Gastroesophageal sphincter (tissue), 3 donors: Measurements from ENCODE around the gene CCDC88C.

ENCODE experiments used
- EP300 ChIP-seq: sonication (generic); formaldehyde crosslinking; IDR thresholded peaks from one replicate; pipeline ENCODE4 v1.6.1; 2017; ENCODE audit warnings: antibody characterized with exemption, mild to moderate bottlenecking
- POLR2A ChIP-seq, 2 donors: fragments of 450-650 bp; IDR thresholded peaks; one replicate each; pipeline ENCODE4 v1.6.1; 2017; ENCODE audit warnings: antibody characterized with exemption in 2 of 2, mild to moderate bottlenecking in 2 of 2, moderate library complexity in 1 of 2
- POLR2AphosphoS5 ChIP-seq: sonication (generic); formaldehyde crosslinking; IDR thresholded peaks from one replicate; pipeline ENCODE4 v1.6.1; 2017; ENCODE audit warnings: antibody characterized with exemption
- TF ChIP-seq, protein P1 (sequence below), 4 experiments: fragments of 200-600 bp in 2 of 4; fragments of 450-650 bp in 2 of 4; sonication (generic) in 1 of 4; IDR thresholded peaks; one replicate each; pipeline ENCODE4 v1.5.1; 2017 to 2019; ENCODE audit warnings: antibody characterized with exemption in 4 of 4, mild to moderate bottlenecking in 2 of 4, moderate library complexity in 2 of 4

DNA sequence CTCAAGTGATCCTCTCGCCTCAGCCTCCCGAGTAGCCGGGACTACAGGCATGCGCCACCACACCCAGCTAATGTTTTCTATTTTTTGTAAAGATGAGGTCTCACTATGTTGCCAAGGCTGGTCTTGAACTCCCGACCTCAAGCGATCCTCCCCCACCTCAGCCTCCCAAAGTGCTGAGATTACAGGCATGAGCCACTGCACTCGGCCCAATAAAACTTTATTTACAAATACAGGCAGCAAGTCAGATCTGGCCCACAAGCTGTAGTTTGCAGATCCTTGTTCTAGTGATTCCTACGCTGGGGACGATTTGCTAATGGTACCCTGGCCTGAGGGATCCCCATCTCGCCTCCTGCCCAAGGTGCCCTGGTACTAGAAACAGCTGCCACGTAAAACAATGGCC lies 74.6 kb downstream of the CCDC88C start:
- TF ChIP-seq POLR2A (IDR thresholded peaks at IDR 0.05) (no peak), POLR2AphosphoS5 (no peak), EP300 (no peak)
- TF ChIP-seq, protein P1, sequence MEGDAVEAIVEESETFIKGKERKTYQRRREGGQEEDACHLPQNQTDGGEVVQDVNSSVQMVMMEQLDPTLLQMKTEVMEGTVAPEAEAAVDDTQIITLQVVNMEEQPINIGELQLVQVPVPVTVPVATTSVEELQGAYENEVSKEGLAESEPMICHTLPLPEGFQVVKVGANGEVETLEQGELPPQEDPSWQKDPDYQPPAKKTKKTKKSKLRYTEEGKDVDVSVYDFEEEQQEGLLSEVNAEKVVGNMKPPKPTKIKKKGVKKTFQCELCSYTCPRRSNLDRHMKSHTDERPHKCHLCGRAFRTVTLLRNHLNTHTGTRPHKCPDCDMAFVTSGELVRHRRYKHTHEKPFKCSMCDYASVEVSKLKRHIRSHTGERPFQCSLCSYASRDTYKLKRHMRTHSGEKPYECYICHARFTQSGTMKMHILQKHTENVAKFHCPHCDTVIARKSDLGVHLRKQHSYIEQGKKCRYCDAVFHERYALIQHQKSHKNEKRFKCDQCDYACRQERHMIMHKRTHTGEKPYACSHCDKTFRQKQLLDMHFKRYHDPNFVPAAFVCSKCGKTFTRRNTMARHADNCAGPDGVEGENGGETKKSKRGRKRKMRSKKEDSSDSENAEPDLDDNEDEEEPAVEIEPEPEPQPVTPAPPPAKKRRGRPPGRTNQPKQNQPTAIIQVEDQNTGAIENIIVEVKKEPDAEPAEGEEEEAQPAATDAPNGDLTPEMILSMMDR (IDR thresholded peaks at IDR 0.05) = no peak
